ENCODE measurements around the gene LGR5. TPM values are rescaled to one million over a fixed set of nuclear protein-coding genes. Genes with fewer than 3 reads are reported as not detected.

The LGR5 gene
- total RNA-seq, 1 donor from 2014 or later, result 13.8 TPM

- no peaks in the 10 kb centered on the region for H3K9me3 Mint-ChIP-seq (ENCODE audit: low read depth)
- H3K27me3 Mint-ChIP-seq (ENCODE audit: low read depth), result no peaks in the 10 kb centered on the region
- no peak overlapping the region for H3K27ac Mint-ChIP-seq (ENCODE audit: unreplicated experiment)
- peaks cover 2% of the 10 kb centered on the region for H3K36me3 Mint-ChIP-seq (ENCODE audit: low read depth)
- peaks cover 8% of the 10 kb centered on the region for H3K4me1 Mint-ChIP-seq (ENCODE audit: low read depth)
- TF ChIP-seq CTCF (IDR thresholded peaks at IDR 0.05), result no peak
- DNase-seq (ENCODE audit: low spot score), result no peak
- no peak overlapping the region for H3K4me3 Mint-ChIP-seq (ENCODE audit: unreplicated experiment)
These were observed 139.2 kb downstream of the LGR5 start for GRCh38 chr12:71578694-71579258.

- peaks cover 7% of the 10 kb centered on the region for H3K4me1 Mint-ChIP-seq (ENCODE audit: low read depth)
- H3K9me3 Mint-ChIP-seq (ENCODE audit: low read depth), result no peaks in the 10 kb centered on the region
- no peaks in the 10 kb centered on the region for H3K27me3 Mint-ChIP-seq (ENCODE audit: low read depth)
- no peak overlapping the region for H3K4me3 Mint-ChIP-seq (ENCODE audit: unreplicated experiment)
- TF ChIP-seq CTCF (IDR thresholded peaks at IDR 0.05), result no peak
- DNase-seq (ENCODE audit: low spot score), result no peak
- H3K27ac Mint-ChIP-seq (ENCODE audit: unreplicated experiment), result no peak overlapping the region
- peaks cover 6% of the 10 kb centered on the region for H3K36me3 Mint-ChIP-seq (ENCODE audit: low read depth)
These were observed 141.6 kb downstream of the LGR5 start for GRCh38 chr12:71581206-71581605.

GRCh38 chr12:71582925-71583324 lies 143.3 kb downstream of the LGR5 start:
- H3K4me1 Mint-ChIP-seq (ENCODE audit: low read depth), result no peaks in the 10 kb centered on the region
- H3K27ac Mint-ChIP-seq (ENCODE audit: unreplicated experiment), result no peak overlapping the region
- no peak for TF ChIP-seq CTCF (IDR thresholded peaks at IDR 0.05)
- DNase-seq (ENCODE audit: low spot score), result no peak
- H3K4me3 Mint-ChIP-seq (ENCODE audit: unreplicated experiment), result no peak overlapping the region
- no peaks in the 10 kb centered on the region for H3K9me3 Mint-ChIP-seq (ENCODE audit: low read depth)
- H3K36me3 Mint-ChIP-seq (ENCODE audit: low read depth), result peaks cover 6% of the 10 kb centered on the region
- no peaks in the 10 kb centered on the region for H3K27me3 Mint-ChIP-seq (ENCODE audit: low read depth)

GRCh38 chr12:71584356-71584755 lies 144.8 kb downstream of the LGR5 start:
- Mint-ChIP-seq H3K4me3 (ENCODE audit: unreplicated experiment) (no peak overlapping the region), H3K27me3 (ENCODE audit: low read depth) (no peaks in the 10 kb centered on the region), H3K36me3 (ENCODE audit: low read depth) (peaks cover 6% of the 10 kb centered on the region), H3K9me3 (ENCODE audit: low read depth) (no peaks in the 10 kb centered on the region), H3K4me1 (ENCODE audit: low read depth) (peaks cover 2% of the 10 kb centered on the region), H3K27ac (ENCODE audit: unreplicated experiment) (no peak overlapping the region)
- no peak for TF ChIP-seq CTCF (IDR thresholded peaks at IDR 0.05)
- no peak for DNase-seq (ENCODE audit: low spot score)

DNA sequence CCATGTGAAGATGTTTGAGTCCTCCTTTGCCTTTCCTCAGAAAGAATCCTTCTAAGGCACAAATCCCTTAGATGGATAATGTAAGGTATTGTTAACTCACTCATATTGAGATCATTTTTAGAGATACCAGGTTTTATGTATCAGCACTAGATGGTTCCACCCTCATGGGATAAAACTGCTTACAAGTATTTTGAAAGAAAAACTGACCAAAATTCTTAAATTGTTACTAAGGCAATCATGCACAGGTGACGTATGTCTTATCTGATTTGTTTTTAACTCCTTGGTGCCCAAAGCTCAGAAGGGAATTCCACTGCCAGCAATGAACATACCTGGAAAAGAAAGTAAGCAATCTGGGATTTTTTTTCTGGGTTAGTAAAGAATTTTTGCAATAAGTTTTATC lies 145.6 kb downstream of the LGR5 start:
- H3K27ac Mint-ChIP-seq (ENCODE audit: unreplicated experiment), result no peak overlapping the region
- no peaks in the 10 kb centered on the region for H3K9me3 Mint-ChIP-seq (ENCODE audit: low read depth)
- H3K27me3 Mint-ChIP-seq (ENCODE audit: low read depth), result no peaks in the 10 kb centered on the region
- no peak overlapping the region for H3K4me3 Mint-ChIP-seq (ENCODE audit: unreplicated experiment)
- H3K4me1 Mint-ChIP-seq (ENCODE audit: low read depth), result peaks cover 11% of the 10 kb centered on the region
- no peak for TF ChIP-seq CTCF (IDR thresholded peaks at IDR 0.05)
- H3K36me3 Mint-ChIP-seq (ENCODE audit: low read depth), result peaks cover 6% of the 10 kb centered on the region
- DNase-seq (ENCODE audit: low spot score), result no peak
